HepG2 (cell line): ENCODE measurements around the gene RAP2A. TPM values are rescaled to one million over a fixed set of nuclear protein-coding genes. Genes with fewer than 3 reads are reported as not detected.

Experiments used
- ATF7 ChIP-seq, 2 experiments: fragments of 450-650 bp in 1 of 2; sonication (generic) in 1 of 2; formaldehyde crosslinking in 1 of 2; IDR thresholded peaks; 2 replicates each; pipeline versions ENCODE4 v1.4.0 to v1.6.1; 2016 to 2020; ENCODE audit warnings: antibody characterized with exemption in 1 of 2, mild to moderate bottlenecking in 1 of 2, missing genetic modification reagents in 1 of 2
- ATM ChIP-seq: fragments of 450-650 bp; IDR thresholded peaks from 2 replicates; pipeline ENCODE4 v1.7.1; 2017; ENCODE audit warnings: mild to moderate bottlenecking, borderline replicate concordance
- BRCA1 ChIP-seq: sonication (generic); formaldehyde crosslinking; IDR thresholded peaks from 2 replicates; pipeline ENCODE4 v1.4.0; 2020; ENCODE audit warnings: missing genetic modification reagents
- CEBPG ChIP-seq: IDR thresholded peaks from 2 replicates; pipeline ENCODE4 v1.6.1; 2016
- CENPT ChIP-seq: sonication (generic); formaldehyde crosslinking; IDR thresholded peaks from 2 replicates; pipeline ENCODE4 v1.8.0; 2022; ENCODE audit warnings: low read depth, mild to moderate bottlenecking, moderate library complexity, missing genetic modification reagents
- HDAC2 ChIP-seq: sonication (generic); formaldehyde crosslinking; IDR thresholded peaks from 2 replicates; pipeline ENCODE4 v1.4.0; 2020; ENCODE audit warnings: missing genetic modification reagents
- HHEX ChIP-seq: IDR thresholded peaks from 2 replicates; pipeline ENCODE4 v1.6.1; 2016; ENCODE audit warnings: control low read depth
- HMG20B ChIP-seq: conservative IDR thresholded peaks from 2 replicates; pipeline ENCODE4 v1.6.1; 2016; ENCODE audit warnings: missing genetic modification reagents, missing compliant biosample characterization
- MAFG ChIP-seq: sonication (generic); formaldehyde crosslinking; IDR thresholded peaks from 2 replicates; pipeline ENCODE4 v1.5.1; 2020; ENCODE audit warnings: mild to moderate bottlenecking, missing genetic modification reagents
- NFIC ChIP-seq: IDR thresholded peaks from 2 replicates; pipeline ENCODE4 v1.6.1; 2012; ENCODE audit warnings: mild to moderate bottlenecking, low read length, inconsistent platforms
- NR2F1 ChIP-seq, 2 experiments: fragments of 450-650 bp in 1 of 2; formaldehyde crosslinking in 1 of 2; IDR thresholded peaks; 2 replicates each; pipeline versions ENCODE4 v1.5.0 to v1.6.1; 2016 to 2020; ENCODE audit warnings: mild to moderate bottlenecking in 1 of 2, missing compliant biosample characterization in 1 of 2, missing genetic modification reagents in 1 of 2, moderate library complexity in 1 of 2
- RFX3 ChIP-seq: IDR thresholded peaks from 2 replicates; pipeline ENCODE4 v1.6.1; 2016; ENCODE audit warnings: missing biosample characterization, missing genetic modification reagents
- TCF12 ChIP-seq, 2 experiments: fragments of 450-650 bp in 1 of 2; sonication (generic) in 1 of 2; formaldehyde crosslinking in 1 of 2; IDR thresholded peaks; 2 replicates each; pipeline versions ENCODE4 v1.6.1 to v1.8.0; 2017 to 2022; ENCODE audit warnings: antibody characterized with exemption in 1 of 2, mild to moderate bottlenecking in 1 of 2, missing genetic modification reagents in 1 of 2, moderate library complexity in 1 of 2
- ZBTB42 ChIP-seq: sonication (generic); formaldehyde crosslinking; IDR thresholded peaks from 2 replicates; pipeline ENCODE4 v1.5.0; 2020; ENCODE audit warnings: mild to moderate bottlenecking, missing genetic modification reagents
- ZFY ChIP-seq: sonication (generic); formaldehyde crosslinking; IDR thresholded peaks from 2 replicates; pipeline ENCODE4 v1.4.0; 2020; ENCODE audit warnings: missing genetic modification reagents
- ZNF264 ChIP-seq: sonication (generic); formaldehyde crosslinking; IDR thresholded peaks from 2 replicates; pipeline ENCODE4 v1.4.0; 2020; ENCODE audit warnings: missing genetic modification reagents
- ZNF446 ChIP-seq: sonication (generic); formaldehyde crosslinking; IDR thresholded peaks from 2 replicates; pipeline ENCODE4 v1.5.0; 2020; ENCODE audit warnings: mild to moderate bottlenecking, missing genetic modification reagents
- ZSCAN9 ChIP-seq: IDR thresholded peaks from 2 replicates; pipeline ENCODE4 v1.6.1; 2016; ENCODE audit warnings: borderline replicate concordance
- polyA plus RNA-seq, 8 experiments: library from polyadenylated mRNA; depleted of rRNA in 3 of 8; stranded (reverse) in 7 of 8; unstranded in 1 of 8; fragments of >200 nt; fragmentation: Illumina TruSeq in 4 of 8; extraction: Trizol in 4 of 8; gene quantifications; 2 replicates each; pipeline versions ENCODE4 v1.2.1 to v1.2.3, GENCODE V29; 2011 to 2016; ENCODE audit warnings: low read depth in 4 of 8, missing spikeins in 1 of 8, mixed read lengths in 1 of 8; ENCODE audit not compliant: insufficient read depth in 1 of 8
- total RNA-seq, 5 experiments: library from RNA; depleted of rRNA; stranded (reverse); fragments of >200 nt; fragmentation: Illumina TruSeq; extraction: Trizol; gene quantifications; 2 replicates each; pipeline ENCODE4 v1.2.3, GENCODE V29; 2016; ENCODE audit warnings: low read depth in 1 of 5
- TF ChIP-seq, protein P1 (sequence below): sonication (generic); formaldehyde crosslinking; conservative IDR thresholded peaks from 2 replicates; pipeline ENCODE4 v1.4.0; 2020; ENCODE audit warnings: missing genetic modification reagents
- TF ChIP-seq, protein P2 (sequence below): sonication (generic); formaldehyde crosslinking; conservative IDR thresholded peaks from 2 replicates; pipeline ENCODE4 v1.4.0; 2020; ENCODE audit warnings: mild to moderate bottlenecking, missing genetic modification reagents, moderate library complexity
- TF ChIP-seq, protein P3 (sequence below): sonication (generic); formaldehyde crosslinking; IDR thresholded peaks from 2 replicates; pipeline ENCODE4 v1.9.0; 2021; ENCODE audit warnings: missing genetic modification reagents, mild to moderate bottlenecking, borderline replicate concordance
- TF ChIP-seq, protein P4 (sequence below): sonication (generic); formaldehyde crosslinking; IDR thresholded peaks from 2 replicates; pipeline ENCODE4 v1.4.0; 2020; ENCODE audit warnings: missing genetic modification reagents, mild to moderate bottlenecking, borderline replicate concordance
- TF ChIP-seq, protein P5 (sequence below): IDR thresholded peaks from 2 replicates; pipeline ENCODE4 v1.6.1; 2016; ENCODE audit warnings: low read depth

The RAP2A gene
- total and polyA plus RNA-seq, 2 of the 13 experiments (the other 11 are each of a cell fraction or from before 2014, with no cell fraction given): 9.9 to 23.1 TPM

DNA sequence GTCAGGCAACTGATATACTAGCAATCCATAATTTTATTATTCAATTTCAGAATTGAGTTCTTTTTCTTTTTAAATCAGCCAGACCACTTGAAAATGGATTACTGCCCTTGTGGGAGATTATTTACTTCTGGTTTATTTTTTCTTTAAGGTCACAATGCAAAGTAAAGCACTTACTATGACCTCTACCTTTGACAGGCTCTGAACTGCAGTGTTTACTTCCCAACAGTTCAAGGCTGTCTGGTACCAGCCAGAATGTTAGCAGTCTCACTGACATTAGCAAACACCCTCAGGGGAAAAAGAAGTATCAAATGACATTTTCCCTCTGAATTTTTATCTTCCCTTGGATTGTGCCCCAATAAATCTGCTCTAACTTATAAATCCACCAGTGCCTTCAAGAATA, 57.5 kb downstream of the RAP2A start (continued):
- TF ChIP-seq CEBPG (peak; percentile 49; the same call in 1 of the 2 replicates), NR2F1 (CRISPR knock-in tag; IDR thresholded peaks at IDR 0.05) (peak; percentile 95), ZBTB42 (CRISPR knock-in tag) (no peak), ZNF264 (CRISPR knock-in tag) (peak; percentile 91), ZFY (CRISPR knock-in tag) (no peak), HDAC2 (CRISPR knock-in tag) (peak; percentile 81; the same call in 1 of the 2 replicates), BRCA1 (CRISPR knock-in tag) (peak; percentile 72; the same call in 1 of the 2 replicates), ATM (no peak), MAFG (no peak), ZSCAN9 (peak; percentile 80; the same call in 1 of the 2 replicates), RFX3 (CRISPR knock-in tag) (no peak), ATF7 (IDR thresholded peaks at IDR 0.05) (no peak), ATF7 (CRISPR knock-in tag; IDR thresholded peaks at IDR 0.05) (no peak), HMG20B (CRISPR knock-in tag) (peak; percentile 78; the same call in 1 of the 2 replicates), HHEX (CRISPR knock-in tag) (peak; percentile 71), TCF12 (IDR thresholded peaks at IDR 0.05) (no peak), TCF12 (CRISPR knock-in tag; IDR thresholded peaks at IDR 0.05) (no peak), NFIC (peak; percentile 64; the same call in 1 of the 2 replicates), ZNF446 (CRISPR knock-in tag) (no peak), CENPT (CRISPR knock-in tag) (no peak)
- TF ChIP-seq, protein P1, sequence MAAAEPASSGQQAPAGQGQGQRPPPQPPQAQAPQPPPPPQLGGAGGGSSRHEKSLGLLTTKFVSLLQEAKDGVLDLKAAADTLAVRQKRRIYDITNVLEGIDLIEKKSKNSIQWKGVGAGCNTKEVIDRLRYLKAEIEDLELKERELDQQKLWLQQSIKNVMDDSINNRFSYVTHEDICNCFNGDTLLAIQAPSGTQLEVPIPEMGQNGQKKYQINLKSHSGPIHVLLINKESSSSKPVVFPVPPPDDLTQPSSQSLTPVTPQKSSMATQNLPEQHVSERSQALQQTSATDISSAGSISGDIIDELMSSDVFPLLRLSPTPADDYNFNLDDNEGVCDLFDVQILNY (CRISPR knock-in tag): no peak
- TF ChIP-seq, protein P2, sequence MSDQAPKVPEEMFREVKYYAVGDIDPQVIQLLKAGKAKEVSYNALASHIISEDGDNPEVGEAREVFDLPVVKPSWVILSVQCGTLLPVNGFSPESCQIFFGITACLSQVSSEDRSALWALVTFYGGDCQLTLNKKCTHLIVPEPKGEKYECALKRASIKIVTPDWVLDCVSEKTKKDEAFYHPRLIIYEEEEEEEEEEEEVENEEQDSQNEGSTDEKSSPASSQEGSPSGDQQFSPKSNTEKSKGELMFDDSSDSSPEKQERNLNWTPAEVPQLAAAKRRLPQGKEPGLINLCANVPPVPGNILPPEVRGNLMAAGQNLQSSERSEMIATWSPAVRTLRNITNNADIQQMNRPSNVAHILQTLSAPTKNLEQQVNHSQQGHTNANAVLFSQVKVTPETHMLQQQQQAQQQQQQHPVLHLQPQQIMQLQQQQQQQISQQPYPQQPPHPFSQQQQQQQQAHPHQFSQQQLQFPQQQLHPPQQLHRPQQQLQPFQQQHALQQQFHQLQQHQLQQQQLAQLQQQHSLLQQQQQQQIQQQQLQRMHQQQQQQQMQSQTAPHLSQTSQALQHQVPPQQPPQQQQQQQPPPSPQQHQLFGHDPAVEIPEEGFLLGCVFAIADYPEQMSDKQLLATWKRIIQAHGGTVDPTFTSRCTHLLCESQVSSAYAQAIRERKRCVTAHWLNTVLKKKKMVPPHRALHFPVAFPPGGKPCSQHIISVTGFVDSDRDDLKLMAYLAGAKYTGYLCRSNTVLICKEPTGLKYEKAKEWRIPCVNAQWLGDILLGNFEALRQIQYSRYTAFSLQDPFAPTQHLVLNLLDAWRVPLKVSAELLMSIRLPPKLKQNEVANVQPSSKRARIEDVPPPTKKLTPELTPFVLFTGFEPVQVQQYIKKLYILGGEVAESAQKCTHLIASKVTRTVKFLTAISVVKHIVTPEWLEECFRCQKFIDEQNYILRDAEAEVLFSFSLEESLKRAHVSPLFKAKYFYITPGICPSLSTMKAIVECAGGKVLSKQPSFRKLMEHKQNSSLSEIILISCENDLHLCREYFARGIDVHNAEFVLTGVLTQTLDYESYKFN (CRISPR knock-in tag): peak; percentile 93
- TF ChIP-seq, protein P3, sequence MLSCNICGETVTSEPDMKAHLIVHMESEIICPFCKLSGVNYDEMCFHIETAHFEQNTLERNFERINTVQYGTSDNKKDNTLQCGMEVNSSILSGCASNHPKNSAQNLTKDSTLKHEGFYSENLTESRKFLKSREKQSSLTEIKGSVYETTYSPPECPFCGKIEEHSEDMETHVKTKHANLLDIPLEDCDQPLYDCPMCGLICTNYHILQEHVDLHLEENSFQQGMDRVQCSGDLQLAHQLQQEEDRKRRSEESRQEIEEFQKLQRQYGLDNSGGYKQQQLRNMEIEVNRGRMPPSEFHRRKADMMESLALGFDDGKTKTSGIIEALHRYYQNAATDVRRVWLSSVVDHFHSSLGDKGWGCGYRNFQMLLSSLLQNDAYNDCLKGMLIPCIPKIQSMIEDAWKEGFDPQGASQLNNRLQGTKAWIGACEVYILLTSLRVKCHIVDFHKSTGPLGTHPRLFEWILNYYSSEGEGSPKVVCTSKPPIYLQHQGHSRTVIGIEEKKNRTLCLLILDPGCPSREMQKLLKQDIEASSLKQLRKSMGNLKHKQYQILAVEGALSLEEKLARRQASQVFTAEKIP: no peak
- TF ChIP-seq, protein P4, sequence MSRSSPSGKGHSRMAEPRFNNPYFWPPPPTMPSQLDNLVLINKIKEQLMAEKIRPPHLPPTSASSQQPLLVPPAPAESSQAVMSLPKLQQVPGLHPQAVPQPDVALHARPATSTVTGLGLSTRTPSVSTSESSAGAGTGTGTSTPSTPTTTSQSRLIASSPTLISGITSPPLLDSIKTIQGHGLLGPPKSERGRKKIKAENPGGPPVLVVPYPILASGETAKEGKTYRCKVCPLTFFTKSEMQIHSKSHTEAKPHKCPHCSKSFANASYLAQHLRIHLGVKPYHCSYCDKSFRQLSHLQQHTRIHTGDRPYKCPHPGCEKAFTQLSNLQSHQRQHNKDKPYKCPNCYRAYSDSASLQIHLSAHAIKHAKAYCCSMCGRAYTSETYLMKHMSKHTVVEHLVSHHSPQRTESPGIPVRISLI (CRISPR knock-in tag): peak; percentile 78; the same call in 1 of the 2 replicates
- TF ChIP-seq, protein P5, sequence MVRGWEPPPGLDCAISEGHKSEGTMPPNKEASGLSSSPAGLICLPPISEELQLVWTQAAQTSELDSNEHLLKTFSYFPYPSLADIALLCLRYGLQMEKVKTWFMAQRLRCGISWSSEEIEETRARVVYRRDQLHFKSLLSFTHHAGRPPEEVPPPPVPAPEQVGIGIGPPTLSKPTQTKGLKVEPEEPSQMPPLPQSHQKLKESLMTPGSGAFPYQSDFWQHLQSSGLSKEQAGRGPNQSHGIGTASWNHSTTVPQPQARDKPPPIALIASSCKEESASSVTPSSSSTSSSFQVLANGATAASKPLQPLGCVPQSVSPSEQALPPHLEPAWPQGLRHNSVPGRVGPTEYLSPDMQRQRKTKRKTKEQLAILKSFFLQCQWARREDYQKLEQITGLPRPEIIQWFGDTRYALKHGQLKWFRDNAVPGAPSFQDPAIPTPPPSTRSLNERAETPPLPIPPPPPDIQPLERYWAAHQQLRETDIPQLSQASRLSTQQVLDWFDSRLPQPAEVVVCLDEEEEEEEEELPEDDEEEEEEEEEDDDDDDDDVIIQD (CRISPR knock-in tag): peak; percentile 92; the same call in 1 of the 2 replicates
